ENCODE measurements around the gene TOX2.

GRCh38 chr20:44081476-44081875 is 166.8 kb downstream of the TOX2 start:
- TF ChIP-seq POLR2A (IDR thresholded peaks at IDR 0.05; ENCODE audit: low read depth, low read length): no peak
- no peak for TF ChIP-seq TAF1 (IDR thresholded peaks at IDR 0.05; ENCODE audit: borderline replicate concordance, low read depth, low read length)
- no peak for TF ChIP-seq POLR2AphosphoS5 (IDR thresholded peaks at IDR 0.05; ENCODE audit: low read depth, low read length)

Data from GM12892 (cell line).